Measurements from ENCODE around the gene SMIM22. TPM values are rescaled to one million over a fixed set of nuclear protein-coding genes. Genes with fewer than 3 reads are reported as not detected.

Gene SMIM22
- total RNA-seq, 2 donors from 2014 or later: not detected

- Mint-ChIP-seq H3K27ac (no peak overlapping the region), H3K36me3 (ENCODE audit: low read depth) (peaks cover 5% of the 10 kb centered on the region), H3K4me1 (peaks cover 9% of the 10 kb centered on the region), H3K4me3 (no peak overlapping the region), H3K27me3 (ENCODE audit: insufficient read depth) (no peaks in the 10 kb centered on the region), H3K9me3 (no peaks in the 10 kb centered on the region)
- Histone ChIP-seq H3K4me3 (ENCODE audit: low read length) (no peak overlapping the region), H3K9me3 (ENCODE audit: control insufficient read depth, low read length) (no peaks in the 10 kb centered on the region), H3K4me1 (ENCODE audit: control insufficient read depth, insufficient read depth, low read length) (peaks cover 1% of the 10 kb centered on the region), H3K27me3 (ENCODE audit: control insufficient read depth, insufficient read depth, low read length, poor library complexity, severe bottlenecking) (no peaks in the 10 kb centered on the region), H3K9ac (ENCODE audit: extremely low read depth, low read length, poor library complexity, severe bottlenecking) (no peak overlapping the region), H3K36me3 (ENCODE audit: control insufficient read depth, insufficient read depth, low read length) (no peaks in the 10 kb centered on the region), H3K27ac (ENCODE audit: low read depth, low read length) (no peak overlapping the region)
- no peak for DNase-seq
- TF ChIP-seq CTCF (conservative IDR thresholded peaks at IDR 0.05): no peak
- 86 to 90% methylated on average over 5 to 13 of the region's 13 CpGs for WGBS, 2 experiments (ENCODE audit: insufficient coverage in 1 of 2, insufficient read length in 1 of 2)
Observed at GRCh38 chr16:4792951-4793513, 2.1 kb upstream of the SMIM22 start.

- no peaks in the 10 kb centered on the region for H3K4me1 Mint-ChIP-seq
- Histone ChIP-seq H3K4me3 (ENCODE audit: low read length) (no peak overlapping the region), H3K36me3 (ENCODE audit: control insufficient read depth, insufficient read depth, low read length) (no peaks in the 10 kb centered on the region), H3K4me1 (ENCODE audit: control insufficient read depth, insufficient read depth, low read length) (peaks cover 1% of the 10 kb centered on the region), H3K9me3 (ENCODE audit: control insufficient read depth, low read length) (no peaks in the 10 kb centered on the region), H3K9ac (ENCODE audit: extremely low read depth, low read length, poor library complexity, severe bottlenecking) (no peak overlapping the region), H3K27ac (ENCODE audit: low read depth, low read length) (no peak overlapping the region), H3K27me3 (ENCODE audit: control insufficient read depth, insufficient read depth, low read length, poor library complexity, severe bottlenecking) (no peaks in the 10 kb centered on the region)
- H3K9me3 Mint-ChIP-seq: no peaks in the 10 kb centered on the region
- H3K36me3 Mint-ChIP-seq (ENCODE audit: low read depth): peaks cover 13% of the 10 kb centered on the region
- DNase-seq: no peak
- 92 to 99% methylated on average over 15 to 30 of the region's 30 CpGs for WGBS, 2 experiments (ENCODE audit: insufficient coverage in 1 of 2, insufficient read length in 1 of 2)
- H3K27me3 Mint-ChIP-seq (ENCODE audit: insufficient read depth): no peaks in the 10 kb centered on the region
- no peak for TF ChIP-seq CTCF (conservative IDR thresholded peaks at IDR 0.05)
- H3K4me3 Mint-ChIP-seq: no peak overlapping the region
- H3K27ac Mint-ChIP-seq: no peak overlapping the region
Observed at GRCh38 chr16:4795828-4796572, 831 bp downstream of the SMIM22 start.

- no peaks in the 10 kb centered on the region for H3K9me3 ChIP-seq (ENCODE audit: control insufficient read depth, low read length)
- Mint-ChIP-seq H3K4me1 (peaks cover 3% of the 10 kb centered on the region), H3K27ac (peak overlapping the region; percentile 36), H3K27me3 (ENCODE audit: insufficient read depth) (no peaks in the 10 kb centered on the region), H3K9me3 (no peaks in the 10 kb centered on the region), H3K36me3 (ENCODE audit: low read depth) (peaks cover 13% of the 10 kb centered on the region), H3K4me3 (no peak overlapping the region)
- H3K36me3 ChIP-seq (ENCODE audit: control insufficient read depth, insufficient read depth, low read length): no peaks in the 10 kb centered on the region
- 90 to 94% methylated on average over 12 to 17 of the region's 21 CpGs for WGBS, 2 experiments (ENCODE audit: insufficient coverage in 1 of 2, insufficient read length in 1 of 2)
- H3K27me3 ChIP-seq (ENCODE audit: control insufficient read depth, insufficient read depth, low read length, poor library complexity, severe bottlenecking): no peaks in the 10 kb centered on the region
- peaks cover 6% of the 10 kb centered on the region for H3K4me1 ChIP-seq (ENCODE audit: control insufficient read depth, insufficient read depth, low read length)
- H3K9ac ChIP-seq (ENCODE audit: extremely low read depth, low read length, poor library complexity, severe bottlenecking): no peak overlapping the region
- no peak for TF ChIP-seq CTCF (conservative IDR thresholded peaks at IDR 0.05)
- no peak overlapping the region for H3K4me3 ChIP-seq (ENCODE audit: low read length)
- DNase-seq: no peak
- H3K27ac ChIP-seq (ENCODE audit: low read depth, low read length): no peak overlapping the region
Observed at GRCh38 chr16:4796982-4797804, 2.0 kb downstream of the SMIM22 start.

Measured in endodermal cell (in vitro differentiated cells).